HG03460 (cell line): Measurements from ENCODE around the gene ADAMTS7.
"Not testable (repeated sequence)": the region's sequence is repeated elsewhere in the genome, so short reads cannot be mapped to it uniquely, and the experiment has no call there.

ENCODE experiments used
- ATAC-seq: cut with Tn5 transposase; IDR thresholded peaks from one replicate; pipeline ENCODE4 v1.9.1; 2021; ENCODE audit not compliant: unreplicated experiment

The ADAMTS7 gene

DNA sequence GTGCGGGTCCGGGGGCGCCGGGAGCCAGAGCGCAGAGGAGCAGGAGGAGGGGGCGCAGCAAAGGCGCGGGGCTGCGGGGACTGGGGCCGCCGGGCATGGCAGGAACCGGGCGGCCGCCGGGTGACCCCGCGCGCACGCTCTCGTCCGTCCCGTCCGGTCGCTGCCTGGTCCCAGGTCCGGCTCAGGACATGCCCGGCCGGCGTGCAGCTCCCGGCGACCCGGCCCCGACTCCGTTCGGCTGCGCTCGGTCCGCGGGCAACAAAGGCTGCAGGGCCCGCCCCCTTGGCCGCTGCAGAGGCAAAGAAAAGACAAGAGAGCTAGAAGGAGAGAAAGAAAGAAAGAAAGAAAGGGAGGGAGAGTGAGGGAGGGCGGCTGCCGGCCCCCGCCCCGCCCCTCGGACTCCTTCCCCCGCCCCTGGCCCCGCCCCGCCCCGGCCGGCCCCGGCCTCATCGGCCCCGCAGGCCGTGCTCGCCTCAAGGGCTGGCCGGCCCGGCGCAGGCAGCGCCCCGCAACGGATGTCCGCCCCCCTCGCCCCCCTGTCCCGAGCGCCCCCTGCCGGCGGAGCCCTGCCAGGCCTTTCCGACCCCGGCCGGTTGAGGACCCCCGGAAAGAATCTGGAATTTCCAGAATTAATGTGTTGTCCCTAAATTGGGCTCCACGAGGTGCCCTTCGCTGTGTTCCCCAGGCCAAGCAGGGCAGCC, at the start of gene ADAMTS7:
Gene ADAMTS7 (minus strand): TSS at position 341 of the 701 bp plus-strand sequence. CDS start 244 bp downstream, at position 97.
- peak; percentile 65 for ATAC-seq

- ATAC-seq, result peak; percentile 77
Measured at GRCh38 chr15:78859971-78860719, 48.9 kb upstream of the ADAMTS7 start.

- ATAC-seq, result no peak
Measured at GRCh38 chr15:78855746-78856145, 44.5 kb upstream of the ADAMTS7 start.

DNA sequence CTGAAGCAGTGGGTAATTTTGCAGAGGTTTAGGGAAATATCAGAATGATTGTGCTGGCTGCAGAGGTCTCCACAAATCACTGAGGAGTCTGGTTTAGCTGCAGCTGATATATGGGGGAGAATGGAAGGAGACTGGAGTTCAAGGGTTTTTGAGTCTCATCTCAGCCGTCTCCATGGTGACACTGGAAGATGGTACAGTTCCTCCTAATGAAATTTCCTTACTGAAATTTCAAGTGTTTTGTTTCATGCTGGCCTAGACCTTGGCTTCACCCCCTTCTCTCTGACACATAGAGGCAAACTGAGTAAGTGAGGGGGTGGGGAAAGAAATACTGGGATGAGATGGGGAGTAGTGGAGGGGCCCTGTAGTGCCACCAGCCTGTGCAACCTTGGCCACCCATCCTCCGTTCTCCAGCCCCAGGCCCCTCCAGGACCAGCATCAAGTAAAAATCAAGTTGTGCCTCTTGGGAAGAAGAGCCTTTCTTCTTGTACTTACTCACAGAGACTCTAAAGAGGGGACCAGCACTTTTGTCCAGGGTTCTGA, 43.6 kb upstream of the ADAMTS7 start:
- no peak for ATAC-seq

- ATAC-seq, result no peak
Measured at GRCh38 chr15:78853500-78853899, 42.2 kb upstream of the ADAMTS7 start.

DNA sequence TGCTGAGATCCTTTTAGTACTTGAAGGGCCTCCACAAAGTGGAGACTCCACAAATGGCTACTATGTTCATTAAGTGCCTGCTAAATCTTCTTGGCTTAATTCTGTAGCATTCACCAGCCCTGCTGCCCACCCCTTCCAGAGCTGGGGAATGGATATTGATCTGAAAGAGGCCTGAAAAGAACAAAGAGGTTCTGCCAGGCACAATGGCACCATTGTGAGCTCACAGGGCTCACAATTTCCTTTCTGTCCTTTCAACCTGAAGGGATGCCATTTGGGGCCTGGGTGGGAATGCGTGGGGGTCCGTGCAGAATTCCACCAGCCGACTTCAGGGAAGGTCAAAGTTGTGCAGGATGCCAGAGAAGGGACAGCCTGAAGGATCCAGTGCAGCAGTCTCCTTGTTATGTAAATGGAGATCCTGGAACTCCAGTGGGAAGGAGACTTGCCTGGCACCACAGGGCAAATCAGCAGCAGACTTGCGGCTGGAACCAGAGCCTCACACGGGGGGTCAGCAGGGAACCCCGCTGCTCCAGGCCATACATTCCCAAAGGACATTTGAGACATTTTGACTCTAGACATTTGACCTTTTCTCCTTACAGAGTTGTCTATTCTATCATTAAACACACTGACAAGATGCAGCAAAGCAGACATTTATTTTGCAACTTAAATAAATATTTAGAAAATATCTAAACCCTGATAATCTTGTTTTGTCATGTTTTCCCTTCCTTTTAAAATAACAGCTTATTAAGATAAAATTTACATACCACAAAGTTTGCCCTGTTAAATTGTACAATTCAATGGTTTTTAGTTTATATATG, 39.9 kb upstream of the ADAMTS7 start:
- ATAC-seq, result no peak

- no peak for ATAC-seq
Measured at GRCh38 chr15:78850352-78850751, 39.1 kb upstream of the ADAMTS7 start.

DNA sequence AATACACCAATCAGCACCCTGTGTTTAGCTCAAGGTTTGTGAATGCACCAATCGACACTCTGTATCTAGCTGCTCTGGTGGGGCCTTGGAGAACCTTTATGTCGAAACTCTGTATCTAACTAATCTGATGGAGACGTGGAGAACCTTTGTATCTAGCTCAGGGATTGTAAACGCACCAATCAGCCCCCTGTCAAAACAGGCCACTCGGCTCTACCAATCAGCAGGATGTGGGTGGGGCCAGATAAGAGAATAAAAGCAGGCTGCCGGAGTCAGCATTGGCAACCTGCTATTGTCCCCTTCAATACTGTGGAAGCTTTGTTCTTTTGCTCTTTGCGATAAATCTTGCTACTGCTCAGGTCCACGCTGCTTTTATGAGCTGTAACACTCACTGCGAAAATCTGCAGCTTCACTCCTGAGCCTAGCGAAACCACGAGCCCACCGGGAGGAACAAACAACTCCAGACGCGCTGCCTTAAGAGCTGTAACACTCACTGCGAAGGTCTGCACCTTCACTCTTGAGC, 36.2 kb upstream of the ADAMTS7 start:
- ATAC-seq, result not testable (repeated sequence)

DNA sequence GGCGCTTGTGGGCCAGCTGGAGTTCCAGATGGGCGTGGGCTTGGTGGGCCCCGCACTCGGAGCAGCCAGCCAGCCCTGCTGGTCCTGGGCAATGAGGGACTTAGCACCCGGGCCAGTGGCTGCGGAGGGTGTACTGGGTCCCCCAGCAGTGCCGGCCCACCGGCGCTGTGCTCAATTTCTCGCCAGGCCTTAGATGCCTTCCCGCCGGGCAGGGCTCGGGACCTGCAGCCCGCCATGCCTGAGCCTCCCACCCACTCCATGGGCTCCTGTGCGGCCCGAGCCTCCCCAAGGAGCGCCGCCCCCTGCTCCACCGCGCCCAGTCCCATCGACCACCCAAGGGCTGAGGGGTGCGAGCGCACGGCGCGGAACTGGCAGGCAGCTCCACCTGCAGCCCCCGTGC, 35.6 kb upstream of the ADAMTS7 start:
- not testable (repeated sequence) for ATAC-seq

GRCh38 chr15:78842519-78842918, 31.3 kb upstream of the ADAMTS7 start:
- ATAC-seq, result no peak

DNA sequence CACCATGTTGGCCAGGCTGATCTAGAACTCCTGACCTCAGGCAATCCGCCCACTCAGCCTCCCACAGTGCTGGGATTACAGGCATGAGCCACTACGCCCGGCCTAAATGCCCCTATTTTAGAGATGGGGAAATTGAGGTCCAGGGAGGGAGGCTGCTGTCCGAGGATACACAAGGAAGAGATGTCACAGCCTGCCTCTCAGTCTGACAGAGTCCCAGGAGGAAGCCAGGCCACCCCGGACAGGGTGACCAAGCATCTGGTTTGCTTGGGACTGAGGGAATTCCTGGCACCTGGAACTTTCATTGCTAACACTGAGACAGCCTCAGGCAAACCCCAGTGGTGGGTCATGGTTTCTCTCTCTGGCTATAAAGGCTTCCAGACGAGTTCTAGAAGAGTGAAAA, 30.6 kb upstream of the ADAMTS7 start:
- ATAC-seq, result no peak

DNA sequence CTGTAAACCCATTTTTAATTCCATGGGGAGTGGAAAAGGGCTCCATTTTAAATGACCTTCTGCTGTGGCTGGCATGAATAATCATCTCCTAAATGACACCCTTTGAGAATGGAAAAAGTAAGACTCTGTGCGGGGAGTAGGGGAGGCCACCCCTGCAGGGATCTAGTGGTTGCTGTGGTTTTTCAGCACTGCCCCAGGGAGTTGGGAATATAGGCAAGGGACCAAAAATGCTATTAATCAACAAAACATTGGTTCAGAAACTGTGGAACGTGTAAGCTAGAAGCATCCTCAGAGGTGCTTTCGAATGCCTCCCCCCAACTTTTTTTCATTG, 30.1 kb upstream of the ADAMTS7 start:
- ATAC-seq, result no peak

DNA sequence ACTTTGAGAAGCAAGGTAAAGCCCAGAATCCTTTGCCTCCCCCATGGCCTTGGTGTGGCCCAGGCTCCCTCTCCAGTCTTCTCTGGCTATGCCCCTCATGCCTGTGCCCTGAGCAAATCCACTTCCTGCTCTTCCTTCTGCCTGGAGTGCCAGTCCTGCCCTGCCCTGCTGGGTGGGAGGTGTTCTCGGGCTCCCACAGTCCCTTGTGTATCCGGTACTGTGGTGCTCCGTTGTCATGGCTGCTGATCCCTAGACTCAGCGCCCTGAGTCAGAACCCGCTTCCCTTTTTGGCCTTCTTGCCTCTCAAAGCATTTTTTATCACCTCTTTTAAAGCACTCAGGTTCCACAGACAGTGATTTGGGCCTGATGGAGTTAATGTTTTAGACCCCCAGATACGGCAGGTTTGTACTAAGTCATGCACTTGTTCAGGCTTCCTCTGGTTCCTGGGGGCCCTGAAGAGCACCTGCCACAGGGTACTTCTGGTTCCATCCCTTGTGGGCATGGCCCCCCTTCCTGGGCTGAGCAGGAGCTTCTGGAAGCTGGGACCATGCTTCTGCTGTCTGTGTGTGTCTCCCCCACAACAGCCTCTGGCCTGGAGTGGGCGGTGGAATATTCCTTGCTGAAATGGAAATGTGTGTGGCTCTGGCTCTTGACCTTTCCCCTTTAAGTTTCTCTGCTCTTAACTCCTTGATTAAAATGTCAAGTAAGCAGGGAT, 29.6 kb upstream of the ADAMTS7 start:
- no peak for ATAC-seq

GRCh38 chr15:78839151-78839550, 27.9 kb upstream of the ADAMTS7 start:
- ATAC-seq, result not testable (repeated sequence)

- ATAC-seq, result no peak
Measured at GRCh38 chr15:78838489-78838888, 27.2 kb upstream of the ADAMTS7 start.

GRCh38 chr15:78837543-78837942, 26.3 kb upstream of the ADAMTS7 start:
- ATAC-seq, result no peak

GRCh38 chr15:78837131-78837530, 25.9 kb upstream of the ADAMTS7 start:
- ATAC-seq, result no peak

DNA sequence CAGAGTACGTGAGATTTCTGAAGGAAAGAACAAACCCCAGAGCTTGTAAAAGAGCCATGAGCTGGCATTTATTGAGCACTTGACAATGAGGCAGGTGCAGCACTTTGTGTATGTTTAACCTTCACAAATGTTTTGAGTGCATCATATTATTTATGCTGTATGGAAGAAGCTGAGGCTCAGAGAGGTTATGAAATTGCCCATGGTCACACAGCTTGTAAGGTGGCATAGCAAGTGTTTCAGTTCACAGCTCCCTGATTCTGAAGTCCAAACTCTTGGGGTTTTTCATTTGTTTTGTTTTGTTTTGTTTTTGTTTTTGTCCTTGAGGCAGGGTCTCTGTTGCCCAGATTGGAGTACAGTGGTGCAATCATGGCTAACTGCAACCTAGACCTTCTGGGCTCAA, 25.1 kb upstream of the ADAMTS7 start:
- no peak for ATAC-seq

DNA sequence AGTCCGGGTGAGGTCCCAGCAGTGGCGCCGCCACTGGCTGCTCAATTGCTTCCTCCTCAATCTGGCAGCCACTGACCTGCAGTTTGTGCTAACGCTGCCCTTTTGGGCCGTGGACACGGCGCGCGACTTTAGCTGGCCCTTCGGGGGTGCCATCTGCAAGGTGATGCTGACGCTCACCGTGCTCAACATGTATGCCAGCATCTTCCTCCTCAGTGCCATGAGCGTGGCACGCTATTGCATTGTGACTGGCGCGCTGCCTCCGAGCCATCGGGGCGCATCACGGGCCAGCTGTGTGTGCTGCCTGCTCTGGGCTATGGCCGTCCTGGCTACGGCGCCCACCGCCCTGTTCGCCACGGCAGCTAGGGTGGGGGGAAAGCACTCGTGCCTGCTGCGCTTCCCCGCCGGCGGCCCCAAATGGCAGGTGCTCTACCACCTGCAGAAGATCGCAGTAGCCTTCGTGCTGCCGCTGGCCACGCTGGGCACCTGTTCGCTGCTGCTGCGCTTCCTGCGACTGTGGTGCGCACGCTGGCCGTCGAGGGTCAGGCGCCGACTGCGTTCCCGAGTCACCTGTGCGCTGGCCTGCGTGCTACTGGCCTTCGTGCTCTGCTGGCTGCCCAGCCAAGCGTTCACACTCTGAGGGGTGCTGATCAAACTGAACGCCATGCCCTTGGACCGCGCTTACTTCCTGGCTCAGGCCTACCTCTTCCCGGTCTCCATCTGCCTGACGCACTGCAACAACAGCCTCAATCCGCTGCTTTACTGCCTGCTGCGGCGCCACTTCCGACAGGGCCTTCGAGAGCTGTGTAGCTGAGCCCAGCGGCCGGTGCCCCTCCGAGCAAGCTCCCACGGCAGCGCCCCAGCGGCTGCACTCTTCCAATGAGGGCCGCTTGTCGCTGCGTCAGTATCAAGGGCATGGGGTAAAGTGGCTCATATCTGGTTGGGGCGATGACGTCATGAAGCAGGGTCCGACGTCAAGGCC, 20.3 kb upstream of the ADAMTS7 start:
- no peak for ATAC-seq
